GM10266 (cell line): ENCODE data around the gene RECK.
"Not testable (repeated sequence)": the region's sequence is repeated elsewhere in the genome, so short reads cannot be mapped to it uniquely, and the experiment has no call there.

Experiments used
- DNase-seq: peaks from one replicate; pipeline ENCODE4 v3.0.0; 2012; ENCODE audit errors: extremely low spot score
- TF ChIP-seq, protein P1 (sequence below): IDR thresholded peaks from 2 replicates; pipeline ENCODE4 v1.5.1; 2012; ENCODE audit warnings: mild to moderate bottlenecking, low read depth; ENCODE audit not compliant: control insufficient read depth, insufficient read depth; ENCODE audit errors: missing control alignments

The RECK gene

DNA sequence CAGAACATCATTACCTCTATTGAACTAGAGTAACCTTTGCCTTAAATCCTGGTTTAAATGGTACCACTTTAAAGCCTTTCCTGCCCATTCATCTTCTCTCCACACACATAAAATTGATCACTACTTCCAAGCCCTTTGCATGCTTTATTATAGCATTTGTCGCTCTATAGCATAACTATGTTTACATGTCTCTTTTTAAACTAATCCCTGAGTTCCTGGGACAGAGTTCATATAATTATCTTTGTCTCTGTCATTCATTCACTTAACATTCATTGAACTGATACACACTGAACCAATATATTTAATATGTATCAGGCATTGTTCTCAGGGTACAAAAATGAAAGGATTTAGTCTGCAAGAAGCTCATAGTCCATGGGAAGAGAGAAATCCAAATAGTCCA, 37.3 kb downstream of the RECK start:
- TF ChIP-seq, protein P1, sequence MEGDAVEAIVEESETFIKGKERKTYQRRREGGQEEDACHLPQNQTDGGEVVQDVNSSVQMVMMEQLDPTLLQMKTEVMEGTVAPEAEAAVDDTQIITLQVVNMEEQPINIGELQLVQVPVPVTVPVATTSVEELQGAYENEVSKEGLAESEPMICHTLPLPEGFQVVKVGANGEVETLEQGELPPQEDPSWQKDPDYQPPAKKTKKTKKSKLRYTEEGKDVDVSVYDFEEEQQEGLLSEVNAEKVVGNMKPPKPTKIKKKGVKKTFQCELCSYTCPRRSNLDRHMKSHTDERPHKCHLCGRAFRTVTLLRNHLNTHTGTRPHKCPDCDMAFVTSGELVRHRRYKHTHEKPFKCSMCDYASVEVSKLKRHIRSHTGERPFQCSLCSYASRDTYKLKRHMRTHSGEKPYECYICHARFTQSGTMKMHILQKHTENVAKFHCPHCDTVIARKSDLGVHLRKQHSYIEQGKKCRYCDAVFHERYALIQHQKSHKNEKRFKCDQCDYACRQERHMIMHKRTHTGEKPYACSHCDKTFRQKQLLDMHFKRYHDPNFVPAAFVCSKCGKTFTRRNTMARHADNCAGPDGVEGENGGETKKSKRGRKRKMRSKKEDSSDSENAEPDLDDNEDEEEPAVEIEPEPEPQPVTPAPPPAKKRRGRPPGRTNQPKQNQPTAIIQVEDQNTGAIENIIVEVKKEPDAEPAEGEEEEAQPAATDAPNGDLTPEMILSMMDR: no peak
- no peak for DNase-seq

DNA sequence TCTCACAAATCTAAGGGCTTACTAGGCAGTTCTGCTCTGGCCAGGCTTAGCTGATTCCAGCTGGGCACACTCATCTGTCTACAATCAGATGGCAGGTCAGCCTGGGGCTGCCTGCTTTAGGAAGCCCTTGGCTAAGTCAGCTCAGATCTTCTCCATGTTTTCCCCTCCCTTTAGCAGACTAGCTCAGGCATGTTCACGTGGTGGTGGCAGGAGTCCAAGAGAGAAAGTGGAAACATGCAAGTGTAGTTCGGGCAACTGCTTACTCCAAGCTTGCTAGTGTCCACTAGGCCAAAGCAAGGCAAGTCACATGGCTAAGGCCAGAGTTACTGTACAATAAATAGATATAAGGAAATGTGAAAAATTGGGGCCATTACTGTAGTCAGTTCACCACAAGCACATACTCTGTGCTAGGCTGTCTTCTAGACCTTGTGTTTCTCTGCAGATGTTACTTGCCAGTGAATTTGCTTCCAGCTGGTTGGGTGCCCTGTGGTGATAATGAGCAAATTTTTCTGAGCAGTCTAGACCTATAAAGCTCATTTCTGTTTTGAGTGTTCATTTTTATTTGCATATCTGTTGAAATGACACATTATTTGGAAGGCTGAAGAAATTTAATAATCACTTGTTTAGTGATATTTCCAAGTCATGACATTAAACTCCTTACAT, 38.3 kb downstream of the RECK start:
- TF ChIP-seq, protein P1: no peak
- DNase-seq: no peak

DNA sequence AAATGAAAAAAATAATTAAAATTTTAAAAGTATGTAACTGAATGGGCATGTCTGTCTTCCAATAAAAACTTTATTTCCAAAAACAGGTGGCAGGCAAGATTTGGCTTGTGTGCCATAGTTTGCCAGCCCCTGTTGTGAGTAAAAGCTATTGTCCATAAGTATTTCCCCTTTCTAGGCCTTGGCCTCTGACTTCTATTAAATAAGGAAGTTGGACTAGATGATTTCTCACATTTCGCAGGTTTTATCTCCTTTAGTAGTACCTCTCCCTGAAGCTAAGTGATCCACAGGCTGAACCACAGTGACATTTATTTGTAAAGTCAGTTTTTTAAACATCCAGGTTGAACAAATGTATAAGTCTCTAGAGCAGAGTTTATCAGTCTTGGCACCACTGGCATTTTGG, 41.3 kb downstream of the RECK start:
- no peak for DNase-seq

DNA sequence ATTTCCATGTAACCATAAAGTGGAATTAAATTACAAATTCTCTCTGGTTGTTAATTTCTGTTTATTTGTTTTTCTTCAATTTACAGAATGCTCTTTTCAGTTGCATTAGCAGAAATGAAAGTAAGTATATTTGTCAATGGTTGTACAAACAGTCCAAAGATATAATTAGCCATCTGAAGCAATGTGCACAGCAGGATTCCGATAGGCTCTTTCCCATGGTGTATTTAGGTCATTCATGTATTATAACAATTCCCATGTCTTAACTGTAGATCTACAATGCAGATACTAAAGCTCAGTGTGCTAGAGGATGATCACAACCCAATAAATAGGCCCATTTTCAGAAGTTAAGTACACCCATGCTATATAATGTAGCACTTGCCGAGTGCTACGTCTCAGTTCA, 43.8 kb downstream of the RECK start:
- TF ChIP-seq, protein P1: no peak
- DNase-seq: no peak

More for the DNA sequence above, 41.3 kb downstream of the RECK start:
- TF ChIP-seq, protein P1: no peak

DNA sequence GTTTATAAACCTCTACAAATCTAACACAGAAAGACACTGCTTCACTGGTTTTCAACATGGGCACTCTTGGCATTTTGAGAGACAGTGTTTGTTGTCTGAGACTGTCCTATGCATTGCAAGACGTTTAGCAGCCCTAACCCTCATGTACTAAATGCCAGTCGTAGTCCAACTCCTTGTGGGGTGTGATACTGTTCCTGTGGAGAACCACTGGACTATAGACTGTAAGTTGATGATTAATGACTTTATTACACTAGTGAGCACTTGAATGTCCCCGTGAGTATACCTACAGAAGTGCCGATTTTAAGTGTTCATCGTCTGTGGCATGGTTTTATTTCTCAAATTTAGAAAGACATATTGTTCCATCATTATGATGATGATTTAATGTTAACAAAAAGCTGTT, 46.2 kb downstream of the RECK start:
- TF ChIP-seq, protein P1: no peak
- DNase-seq: no peak

DNA sequence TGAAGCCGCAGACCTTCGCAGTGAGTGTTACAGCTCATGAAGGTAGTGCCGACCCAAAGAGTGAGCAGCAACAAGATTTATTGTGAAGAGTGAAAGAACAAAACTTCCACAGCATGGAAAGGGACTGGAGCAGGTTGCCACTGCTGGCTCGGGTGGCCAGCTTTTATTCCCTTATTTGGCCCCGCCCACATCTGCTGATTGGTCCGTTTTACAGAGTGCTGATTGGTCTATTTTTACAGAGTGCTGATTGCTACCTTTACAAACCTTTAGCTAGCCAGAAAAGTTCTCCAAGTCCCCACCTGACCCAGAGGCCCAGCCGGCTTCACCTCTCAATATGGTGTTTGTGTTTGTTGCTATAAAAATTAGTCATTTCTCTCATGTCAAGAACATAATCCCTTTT, 49.7 kb downstream of the RECK start:
- DNase-seq: no peak
- TF ChIP-seq, protein P1: no peak

DNA sequence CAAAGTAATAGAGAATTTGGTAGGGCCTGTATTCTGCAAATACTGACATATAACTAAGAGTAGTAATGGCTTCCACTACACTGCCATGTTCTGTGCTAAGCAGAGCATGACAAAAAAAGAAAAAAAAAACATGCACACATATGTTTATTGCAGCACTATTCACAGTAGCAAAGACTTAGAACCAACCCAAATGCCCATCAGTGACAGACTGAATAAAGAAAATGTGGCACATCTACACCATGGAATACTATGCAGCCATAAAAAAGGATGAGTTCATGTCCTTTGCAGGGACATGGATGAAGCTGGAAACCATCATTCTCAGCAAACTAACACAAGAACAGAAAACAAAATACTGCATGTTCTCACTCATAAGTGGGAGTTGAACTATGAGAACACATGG, 50.3 kb downstream of the RECK start:
- DNase-seq: not testable (repeated sequence)

DNA sequence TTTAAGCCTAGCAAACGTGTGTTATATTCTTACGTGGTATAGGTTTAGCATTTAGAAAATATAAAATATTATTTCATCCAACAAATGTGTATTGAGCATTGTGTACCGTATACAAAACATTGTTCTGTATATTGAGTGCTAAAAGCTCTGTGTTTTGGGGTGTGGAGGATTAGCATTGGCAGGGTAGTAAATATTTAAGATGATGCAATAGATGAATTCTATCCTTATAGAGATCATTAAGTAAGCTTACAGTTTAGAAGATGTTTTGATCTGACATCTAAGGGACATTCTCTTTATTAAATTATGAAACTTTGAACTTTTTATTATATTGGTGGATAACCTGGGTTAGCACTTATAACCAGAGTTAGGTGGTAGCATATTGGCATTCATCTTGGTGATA, 51.3 kb downstream of the RECK start:
- DNase-seq: no peak
- TF ChIP-seq, protein P1: no peak
